ENCODE measurements around the gene UBE2D3. TPM values are rescaled to one million over a fixed set of nuclear protein-coding genes. Genes with fewer than 3 reads are reported as not detected.

UBE2D3 gene
- 370 TPM for total RNA-seq (ENCODE audit: unreplicated experiment)
- long read RNA-seq, transcript UBE2D3-208 (8 exons, 2,227 nt), result minor isoform, 11 of 251 reads
- long read RNA-seq, transcript UBE2D3-210 (8 exons, 3,990 nt), result major isoform, 103 of 251 reads
- long read RNA-seq, transcript UBE2D3-207 (8 exons, 2,368 nt), result minor isoform, 21 of 251 reads
- long read RNA-seq, partial matches to known transcripts, result 93 of 251 reads
- long read RNA-seq, other reads (novel, unspliced or antisense), result 14 of 251 reads

- H3K36me3 Mint-ChIP-seq (ENCODE audit: low read depth, unreplicated experiment), result peaks cover 12% of the 10 kb centered on the region
- H3K4me3 Mint-ChIP-seq (ENCODE audit: unreplicated experiment), result no peak within 1 kb of the TSS
- H3K27me3 Mint-ChIP-seq (ENCODE audit: unreplicated experiment), result peaks cover 17% of the 10 kb centered on the region
- H3K27ac Mint-ChIP-seq (ENCODE audit: unreplicated experiment), result no peak within 1 kb of the TSS
- peaks cover 31% of the 10 kb centered on the region for H3K4me1 Mint-ChIP-seq (ENCODE audit: unreplicated experiment)
- H3K9me3 Mint-ChIP-seq (ENCODE audit: unreplicated experiment), result no peaks in the 10 kb centered on the region
- TF ChIP-seq CTCF (IDR thresholded peaks at IDR 0.05; ENCODE audit: unreplicated experiment), result no peak
- peak; percentile 94 for DNase-seq (ENCODE audit: low spot score)
Measured at GRCh38 chr4:102826890-102827673, at the start of gene UBE2D3. Gene UBE2D3 (minus strand): TSS chr4:102827551. CDS start chr4:102826508, 1,043 bp downstream.

- Mint-ChIP-seq H3K4me3 (ENCODE audit: unreplicated experiment) (peak overlapping the region; percentile 48), H3K27ac (ENCODE audit: unreplicated experiment) (no peak overlapping the region), H3K4me1 (ENCODE audit: unreplicated experiment) (peaks cover 17% of the 10 kb centered on the region), H3K27me3 (ENCODE audit: unreplicated experiment) (peaks cover 2% of the 10 kb centered on the region), H3K36me3 (ENCODE audit: low read depth, unreplicated experiment) (peaks cover 32% of the 10 kb centered on the region), H3K9me3 (ENCODE audit: unreplicated experiment) (no peaks in the 10 kb centered on the region)
- no peak for TF ChIP-seq CTCF (IDR thresholded peaks at IDR 0.05; ENCODE audit: unreplicated experiment)
- no peak for DNase-seq (ENCODE audit: low spot score)
Measured at GRCh38 chr4:102871772-102872171, 44.4 kb upstream of the UBE2D3 start.

- Mint-ChIP-seq H3K36me3 (ENCODE audit: low read depth, unreplicated experiment) (peaks cover 14% of the 10 kb centered on the region), H3K4me1 (ENCODE audit: unreplicated experiment) (peaks cover 20% of the 10 kb centered on the region), H3K4me3 (ENCODE audit: unreplicated experiment) (peak overlapping the region; percentile 98), H3K27me3 (ENCODE audit: unreplicated experiment) (peaks cover 2% of the 10 kb centered on the region), H3K27ac (ENCODE audit: unreplicated experiment) (peak overlapping the region; percentile 96), H3K9me3 (ENCODE audit: unreplicated experiment) (no peaks in the 10 kb centered on the region)
- DNase-seq (ENCODE audit: low spot score), result no peak
- TF ChIP-seq CTCF (IDR thresholded peaks at IDR 0.05; ENCODE audit: unreplicated experiment), result no peak
Measured at GRCh38 chr4:102869569-102870197, 42.3 kb upstream of the UBE2D3 start.

GRCh38 chr4:102868781-102869568 is 41.6 kb upstream of the UBE2D3 start, which contains the start of gene CISD2:
Gene CISD2 (plus strand): TSS chr4:102868992. CDS start chr4:102869085, 93 bp downstream.
- Mint-ChIP-seq H3K4me3 (ENCODE audit: unreplicated experiment) (peak within 1 kb of the TSS; percentile 98), H3K27me3 (ENCODE audit: unreplicated experiment) (peaks cover 2% of the 10 kb centered on the region), H3K27ac (ENCODE audit: unreplicated experiment) (peak within 1 kb of the TSS; percentile 96), H3K4me1 (ENCODE audit: unreplicated experiment) (peaks cover 20% of the 10 kb centered on the region), H3K9me3 (ENCODE audit: unreplicated experiment) (no peaks in the 10 kb centered on the region), H3K36me3 (ENCODE audit: low read depth, unreplicated experiment) (peaks cover 12% of the 10 kb centered on the region)
- peak; percentile 94 for DNase-seq (ENCODE audit: low spot score)
- TF ChIP-seq CTCF (IDR thresholded peaks at IDR 0.05; ENCODE audit: unreplicated experiment), result no peak

All from endothelial cell (in vitro differentiated cells).